DOHH2 (cell line): Measurements from ENCODE around the gene CEP295NL.

Source experiments
- H3F3A ChIP-seq: fragments of 200-600 bp; sonication (generic), shearing (Covaris generic); 2 replicates; pipeline ENCODE4 v1.6.0; 2016; ENCODE audit warnings: antibody characterized with exemption, mild to moderate bottlenecking; ENCODE audit not compliant: control insufficient read depth, insufficient read depth
- H3K27ac ChIP-seq: fragments of 200-600 bp; sonication (generic); 2 replicates; pipeline ENCODE4 v1.5.1; 2014; ENCODE audit warnings: low read depth, mild to moderate bottlenecking, low read length, moderate library complexity
- H3K27me3 ChIP-seq: fragments of 200-600 bp; sonication (generic); 2 replicates; pipeline ENCODE4 v1.6.1; 2014; ENCODE audit warnings: mild to moderate bottlenecking, low read length, mixed read lengths; ENCODE audit not compliant: control insufficient read depth
- H3K36me3 ChIP-seq: fragments of 200-600 bp; sonication (generic); 2 replicates; pipeline ENCODE4 v1.6.1; 2014; ENCODE audit warnings: mild to moderate bottlenecking, low read length, moderate library complexity, mixed read lengths; ENCODE audit not compliant: control insufficient read depth
- H3K4me1 ChIP-seq: fragments of 200-600 bp; sonication (generic); 2 replicates; pipeline ENCODE4 v1.6.1; 2014; ENCODE audit warnings: mild to moderate bottlenecking, low read length, mixed read lengths; ENCODE audit not compliant: control insufficient read depth
- H3K4me2 ChIP-seq: fragments of 200-600 bp; sonication (generic); 2 replicates; pipeline ENCODE4 v1.6.0; 2014; ENCODE audit warnings: mild to moderate bottlenecking, low read length, moderate library complexity
- H3K4me3 ChIP-seq: fragments of 200-600 bp; sonication (generic); 2 replicates; pipeline ENCODE4 v1.5.1; 2014; ENCODE audit warnings: mild to moderate bottlenecking, low read length, mixed read lengths
- H3K79me2 ChIP-seq: fragments of 200-600 bp; sonication (generic); 2 replicates; pipeline ENCODE4 v1.6.1; 2014; ENCODE audit warnings: mild to moderate bottlenecking, low read length, mixed read lengths; ENCODE audit not compliant: control insufficient read depth
- H3K9me2 ChIP-seq: fragments of 200-600 bp; sonication (generic); replicated peaks from 2 replicates; pipeline ENCODE4 v1.6.1; 2014; ENCODE audit warnings: mild to moderate bottlenecking, low read length, mixed read lengths; ENCODE audit not compliant: control insufficient read depth
- H3K9me3 ChIP-seq: fragments of 200-600 bp; sonication (generic); 2 replicates; pipeline ENCODE4 v1.6.1; 2014; ENCODE audit warnings: antibody characterized with exemption, low read length, mixed read lengths; ENCODE audit not compliant: control insufficient read depth, insufficient read depth
- H4K20me1 ChIP-seq: fragments of 200-600 bp; sonication (generic); 2 replicates; pipeline ENCODE4 v1.6.0; 2014; ENCODE audit warnings: low read depth, mild to moderate bottlenecking, antibody characterized with exemption, low read length, moderate library complexity; ENCODE audit not compliant: control insufficient read depth, insufficient read depth
- CTCF ChIP-seq: fragments of 200-600 bp; sonication (generic); IDR thresholded peaks from one replicate; pipeline ENCODE4 v1.5.1; 2014; ENCODE audit warnings: antibody characterized with exemption, mild to moderate bottlenecking, low read depth, low read length; ENCODE audit not compliant: poor library complexity, severe bottlenecking
- EZH2phosphoT487 ChIP-seq: fragments of 200-600 bp; sonication (generic); IDR thresholded peaks from 2 replicates; pipeline ENCODE4 v1.6.1; 2017; ENCODE audit warnings: borderline replicate concordance, mild to moderate bottlenecking, antibody characterized with exemption, low read length, moderate library complexity, mixed read lengths

The CEP295NL gene

DNA sequence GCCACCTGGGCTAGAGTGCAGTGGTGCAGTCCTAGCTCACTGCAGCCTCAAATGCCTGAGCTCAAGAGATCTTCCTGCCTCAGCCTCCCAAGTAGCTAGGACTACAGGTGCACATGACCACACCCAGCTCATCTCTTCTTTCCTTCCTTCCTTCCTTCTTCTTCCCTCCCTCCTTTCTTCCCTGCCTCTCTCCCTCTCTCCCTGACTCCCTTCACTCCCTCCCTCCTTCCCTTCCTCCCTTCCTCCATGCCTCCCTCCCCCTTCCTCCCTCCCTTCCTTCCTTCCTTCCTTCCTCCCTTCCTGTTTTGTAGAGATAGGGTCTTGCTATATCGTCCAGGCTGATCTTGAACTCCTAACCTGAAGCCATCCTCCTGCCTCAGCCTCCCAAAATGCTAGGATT lies 38.9 kb downstream of the CEP295NL start:
- Histone ChIP-seq H3K27ac (no peak overlapping the region), H3K4me2 (no peak overlapping the region), H3K79me2 (no peaks in the 10 kb centered on the region), H3K36me3 (no peaks in the 10 kb centered on the region), H3K27me3 (peaks cover 19% of the 10 kb centered on the region; the same call in 1 of the 2 replicates), H4K20me1 (no peaks in the 10 kb centered on the region), H3K9me3 (no peaks in the 10 kb centered on the region), H3K4me1 (no peaks in the 10 kb centered on the region), H3F3A (no peaks in the 10 kb centered on the region), H3K4me3 (no peak overlapping the region), H3K9me2 (no peaks in the 10 kb centered on the region)
- TF ChIP-seq EZH2phosphoT487 (no peak), CTCF (no peak)

DNA sequence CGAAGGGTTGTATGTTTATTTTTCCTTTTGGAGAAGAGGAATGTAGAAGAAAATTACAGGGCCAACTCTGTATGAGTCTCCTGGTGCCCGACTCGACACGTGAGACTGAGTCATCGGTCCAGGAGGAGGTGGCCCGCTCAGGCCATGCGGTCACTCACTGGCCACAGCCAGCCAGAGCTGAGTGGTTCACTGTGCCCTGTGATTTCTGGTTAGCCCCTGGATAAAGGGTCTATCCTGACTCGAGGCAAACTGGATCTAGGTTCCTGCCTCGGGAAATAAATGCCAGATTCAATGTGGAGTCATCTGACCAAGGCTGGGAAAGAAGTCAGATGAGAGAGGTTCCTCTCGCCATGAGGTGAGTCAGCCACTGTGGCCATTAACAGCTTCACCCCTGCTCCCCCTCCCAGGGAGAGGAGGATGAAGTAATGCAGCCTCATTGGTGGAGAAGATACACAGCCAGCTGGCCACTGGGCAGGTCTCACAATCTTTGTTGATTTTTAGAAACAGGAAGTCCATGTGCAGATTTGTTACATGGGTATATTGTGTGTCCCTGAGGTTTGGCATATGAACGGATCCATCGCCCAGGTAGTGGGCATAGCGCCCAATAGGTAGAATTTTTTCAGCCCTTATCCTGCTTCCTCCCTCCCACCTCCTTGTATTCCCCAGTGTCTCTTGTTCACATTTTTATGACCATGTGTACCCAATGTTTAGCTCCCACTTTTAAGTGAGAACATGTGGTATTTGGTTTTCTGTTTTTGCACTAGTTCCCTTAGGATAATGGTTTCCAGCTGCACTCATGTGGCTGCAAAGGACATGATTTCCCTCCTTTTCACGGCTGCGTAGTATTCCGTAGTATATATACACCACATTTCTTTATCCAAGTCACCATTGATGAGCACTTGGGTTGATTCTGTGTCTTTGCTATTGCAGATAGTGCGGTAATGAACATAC lies 40.7 kb downstream of the CEP295NL start:
- TF ChIP-seq EZH2phosphoT487: no peak
- TF ChIP-seq CTCF: no peak
- no peaks in the 10 kb centered on the region for H3K4me1 ChIP-seq
- no peak overlapping the region for H3K4me3 ChIP-seq
- no peaks in the 10 kb centered on the region for H3K9me2 ChIP-seq
- no peak overlapping the region for H3K27ac ChIP-seq
- H4K20me1 ChIP-seq: no peaks in the 10 kb centered on the region
- H3K9me3 ChIP-seq: no peaks in the 10 kb centered on the region
- H3K27me3 ChIP-seq: peaks cover 15% of the 10 kb centered on the region; the same call in 1 of the 2 replicates
- H3K79me2 ChIP-seq: no peaks in the 10 kb centered on the region
- H3F3A ChIP-seq: no peaks in the 10 kb centered on the region
- H3K36me3 ChIP-seq: no peaks in the 10 kb centered on the region
- H3K4me2 ChIP-seq: no peak overlapping the region

- Histone ChIP-seq H3K27me3 (peaks cover 4% of the 10 kb centered on the region; the same call in 1 of the 2 replicates), H3K4me2 (no peak overlapping the region), H3K9me3 (no peaks in the 10 kb centered on the region), H3K4me1 (no peaks in the 10 kb centered on the region), H3K4me3 (no peak overlapping the region), H3K9me2 (no peaks in the 10 kb centered on the region), H3F3A (no peaks in the 10 kb centered on the region), H4K20me1 (no peaks in the 10 kb centered on the region), H3K79me2 (no peaks in the 10 kb centered on the region), H3K27ac (no peak overlapping the region), H3K36me3 (no peaks in the 10 kb centered on the region)
- no peak for TF ChIP-seq EZH2phosphoT487
- TF ChIP-seq CTCF: no peak
Measured at GRCh38 chr17:78861229-78861628, 41.8 kb downstream of the CEP295NL start.
